Muscle of leg (tissue), 11 donors: ENCODE data around the gene RIMBP2. TPM values are rescaled to one million over a fixed set of nuclear protein-coding genes. Genes with fewer than 3 reads are reported as not detected.

ENCODE experiments used
- DNase-seq: peaks from one replicate; pipeline ENCODE4 v3.0.0; 2013
- H3K27ac ChIP-seq: one replicate; pipeline ENCODE4 v1.5.1; 2013; ENCODE audit warnings: mild to moderate bottlenecking, low read length, control low read depth
- H3K27me3 ChIP-seq: one replicate; pipeline ENCODE4 v1.6.1; 2013; ENCODE audit warnings: low read length; ENCODE audit not compliant: control insufficient read depth, insufficient read depth
- H3K36me3 ChIP-seq: one replicate; pipeline ENCODE4 v1.6.1; 2013; ENCODE audit warnings: low read length; ENCODE audit not compliant: control insufficient read depth, insufficient read depth
- H3K4me1 ChIP-seq: one replicate; pipeline ENCODE4 v1.6.1; 2013; ENCODE audit warnings: low read length; ENCODE audit not compliant: control insufficient read depth, insufficient read depth
- H3K4me3 ChIP-seq: one replicate; pipeline ENCODE4 v1.5.1; 2013; ENCODE audit warnings: low read length, control low read depth
- H3K9me3 ChIP-seq: replicated peaks from 2 replicates; pipeline ENCODE4 v1.6.1; 2013; ENCODE audit warnings: low read depth, low read length; ENCODE audit not compliant: control insufficient read depth
- WGBS: methylation state at CpG from one replicate; pipeline ENCODE4 v1.1.5; 2013; ENCODE audit warnings: missing lambda C conversion rate; ENCODE audit not compliant: insufficient coverage; 5-methylcytosine and 5-hydroxymethylcytosine counted together
- polyA plus RNA-seq, 8 donors: library from polyadenylated mRNA; unstranded; fragments of 120-200 nt; gene quantifications; one replicate each; pipeline versions ENCODE4 v1.2.1 to v1.2.3, GENCODE V29; 2013; ENCODE audit warnings: inconsistent platforms in 1 of 8, low replicate concordance in 1 of 8; ENCODE audit not compliant: insufficient read length in 8 of 8, insufficient read depth in 1 of 8
- total RNA-seq: library from RNA; stranded (reverse); fragments of 120-200 nt; gene quantifications from one replicate; pipeline ENCODE4 v1.2.4, GENCODE V29; 2013

Gene RIMBP2
- total and polyA plus RNA-seq, 9 donors, result 0.46 to 2.1 (median 0.87) TPM

DNA sequence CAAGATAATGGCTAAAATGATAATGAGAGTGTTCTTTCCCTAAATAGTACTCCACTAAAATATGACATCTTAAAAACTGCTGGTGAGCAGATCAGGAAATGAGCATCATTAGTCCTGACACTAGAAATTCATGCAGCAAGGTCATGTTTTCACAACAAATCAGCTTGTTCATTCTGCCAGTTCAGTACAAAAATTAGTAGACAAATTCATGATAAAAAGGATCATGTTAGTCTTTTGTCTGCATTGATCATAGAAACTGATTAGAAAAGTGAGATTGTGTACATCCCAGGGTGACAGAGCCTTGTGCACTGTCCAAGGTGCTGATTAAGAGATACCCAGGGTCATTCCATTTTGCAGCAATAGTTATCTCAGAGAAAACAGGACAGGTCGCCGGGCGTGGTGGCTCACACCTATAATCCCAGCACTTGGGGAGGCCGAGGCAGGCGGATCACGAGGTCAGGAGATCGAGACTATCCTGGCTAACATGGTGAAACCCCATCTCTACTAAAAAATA, 163.6 kb downstream of the RIMBP2 start:
- H3K36me3 ChIP-seq, result no peaks in the 10 kb centered on the region
- no peak overlapping the region for H3K27ac ChIP-seq
- H3K4me3 ChIP-seq, result no peak overlapping the region
- no peaks in the 10 kb centered on the region for H3K27me3 ChIP-seq
- H3K9me3 ChIP-seq, result peaks cover 4% of the 10 kb centered on the region
- peak; percentile 26 for DNase-seq
- WGBS, result no CpG with 5 or more reads among the region's 7 CpGs
- no peaks in the 10 kb centered on the region for H3K4me1 ChIP-seq

DNA sequence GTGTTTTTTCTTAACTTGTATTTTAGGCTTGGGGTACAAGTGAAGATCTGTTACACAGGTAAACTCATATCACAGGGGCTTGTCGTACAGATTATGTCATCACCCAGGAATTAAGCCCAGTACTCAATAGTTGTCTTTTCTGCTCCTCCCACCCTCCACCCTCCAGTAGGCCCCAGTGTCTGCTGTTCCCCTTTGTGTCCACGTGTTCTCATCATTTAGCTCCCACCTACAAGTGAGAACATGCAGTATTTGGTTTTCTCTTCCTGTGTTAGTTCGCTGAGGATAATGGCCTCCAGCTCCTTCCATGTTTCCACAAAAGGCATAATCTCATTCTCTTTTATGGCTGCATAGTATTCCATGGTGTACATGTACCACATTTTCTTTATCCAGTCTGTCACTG, 166.7 kb downstream of the RIMBP2 start:
- H3K27ac ChIP-seq, result no peak overlapping the region
- no peaks in the 10 kb centered on the region for H3K4me1 ChIP-seq
- no peaks in the 10 kb centered on the region for H3K36me3 ChIP-seq
- WGBS, result 58% methylated on average over 2 of the region's 3 CpGs
- no peak for DNase-seq
- H3K27me3 ChIP-seq, result no peaks in the 10 kb centered on the region
- H3K4me3 ChIP-seq, result no peak overlapping the region
- H3K9me3 ChIP-seq, result peaks cover 4% of the 10 kb centered on the region

DNA sequence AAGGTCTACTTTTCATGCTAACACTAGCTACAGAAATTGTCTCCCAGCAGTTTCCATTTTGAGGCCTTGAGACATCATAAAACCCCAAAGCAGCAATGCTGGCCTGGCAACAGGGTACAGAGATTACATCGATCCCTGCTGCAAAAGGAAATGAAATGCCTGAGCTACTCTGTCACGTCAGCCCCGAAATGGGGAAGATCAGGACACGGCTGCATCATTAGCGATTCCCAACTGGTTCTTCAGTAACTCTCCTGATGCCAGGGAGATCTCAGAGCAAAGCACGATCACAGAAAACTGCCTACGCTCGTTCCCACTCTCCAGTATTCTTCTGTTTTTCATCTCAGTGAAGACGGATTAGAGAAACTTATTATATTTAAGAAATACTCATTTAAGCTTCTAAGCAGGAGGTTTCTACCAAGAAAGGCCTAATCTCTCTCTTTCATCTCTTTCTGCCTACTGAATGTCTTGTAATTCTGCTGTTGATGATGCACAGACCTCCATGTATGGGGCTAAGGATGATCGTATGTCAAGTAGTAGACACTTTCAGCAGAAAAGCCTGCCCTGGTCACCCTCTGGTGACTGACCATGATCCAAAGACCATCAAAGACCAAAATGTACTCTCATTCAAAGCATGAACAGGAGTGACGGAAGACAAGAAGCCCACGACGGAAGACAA, 168.5 kb downstream of the RIMBP2 start:
- peaks cover 4% of the 10 kb centered on the region for H3K9me3 ChIP-seq
- H3K27me3 ChIP-seq, result no peaks in the 10 kb centered on the region
- no peak for DNase-seq
- no peaks in the 10 kb centered on the region for H3K4me1 ChIP-seq
- no peak overlapping the region for H3K27ac ChIP-seq
- H3K36me3 ChIP-seq, result no peaks in the 10 kb centered on the region
- 66% methylated on average over 5 of the region's 13 CpGs for WGBS
- no peak overlapping the region for H3K4me3 ChIP-seq

DNA sequence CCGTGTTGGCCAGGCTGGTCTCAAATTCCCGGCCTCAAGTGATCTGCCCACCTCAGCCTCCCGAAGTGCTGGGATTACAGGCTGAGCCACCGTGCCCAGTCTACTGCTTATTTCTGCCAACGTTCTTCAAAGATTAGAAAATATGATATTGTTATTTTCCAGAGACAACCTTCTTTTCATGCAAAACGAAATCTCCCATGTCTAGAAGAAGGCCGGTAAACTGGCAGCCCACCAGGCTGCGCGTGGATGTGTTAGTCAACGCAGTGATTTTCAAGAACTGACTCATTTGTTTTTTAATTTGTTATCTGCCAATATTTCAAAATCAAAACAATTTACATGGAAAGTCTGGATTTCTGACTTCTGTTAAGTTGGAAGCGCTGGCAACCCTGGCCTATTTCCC, 169.6 kb downstream of the RIMBP2 start:
- Histone ChIP-seq H3K9me3 (peaks cover 4% of the 10 kb centered on the region), H3K27me3 (no peaks in the 10 kb centered on the region), H3K27ac (no peak overlapping the region), H3K4me3 (no peak overlapping the region), H3K36me3 (no peaks in the 10 kb centered on the region), H3K4me1 (no peaks in the 10 kb centered on the region)
- no peak for DNase-seq
- no CpG with 5 or more reads among the region's 11 CpGs for WGBS

DNA sequence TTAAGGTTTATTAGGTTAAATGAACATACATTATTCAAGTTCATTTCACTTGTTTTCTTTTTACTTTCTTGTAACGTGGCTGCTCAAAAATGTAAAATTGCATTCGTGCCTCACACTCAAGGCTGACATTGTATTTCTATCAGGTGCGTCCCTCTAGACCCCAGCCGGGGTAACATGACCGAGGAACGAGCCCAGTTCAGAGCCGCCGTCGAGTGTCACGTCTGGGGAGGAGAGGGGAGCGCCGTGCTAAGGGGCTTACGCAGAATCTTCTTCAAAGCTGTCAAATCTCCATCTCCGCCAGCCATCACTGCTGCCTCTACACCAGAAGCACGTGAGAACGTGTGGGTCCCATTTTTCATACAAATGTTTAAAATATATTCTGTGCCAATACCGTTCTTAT, 170.6 kb downstream of the RIMBP2 start:
- Histone ChIP-seq H3K4me1 (no peaks in the 10 kb centered on the region), H3K27me3 (no peaks in the 10 kb centered on the region), H3K36me3 (no peaks in the 10 kb centered on the region), H3K9me3 (no peaks in the 10 kb centered on the region), H3K27ac (no peak overlapping the region), H3K4me3 (no peak overlapping the region)
- no peak for DNase-seq
- WGBS, result 36% methylated on average over 6 of the region's 17 CpGs

DNA sequence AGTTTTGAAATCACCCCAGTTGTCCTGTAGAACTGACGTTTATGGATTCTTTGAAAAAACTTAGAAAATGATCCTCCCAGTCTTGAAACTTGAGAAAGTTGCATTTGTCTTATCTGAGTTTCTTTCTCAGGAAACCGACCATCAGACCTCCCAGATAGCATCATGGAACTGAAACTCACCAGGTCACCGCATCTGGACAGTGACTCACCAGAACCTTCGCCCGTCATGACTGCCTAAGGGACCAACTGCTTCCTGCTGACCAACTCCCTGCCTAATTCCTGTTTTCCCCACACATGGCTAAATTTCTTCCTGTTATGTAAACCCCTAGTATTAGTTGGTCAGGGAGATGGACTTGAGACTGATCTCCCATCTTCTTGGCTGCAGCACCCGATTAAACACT, 175.7 kb downstream of the RIMBP2 start:
- H3K4me1 ChIP-seq, result no peaks in the 10 kb centered on the region
- H3K36me3 ChIP-seq, result no peaks in the 10 kb centered on the region
- no peak overlapping the region for H3K4me3 ChIP-seq
- no peak overlapping the region for H3K27ac ChIP-seq
- DNase-seq, result no peak
- WGBS, result 82% methylated on average over 4 of the region's 6 CpGs
- no peaks in the 10 kb centered on the region for H3K9me3 ChIP-seq
- H3K27me3 ChIP-seq, result no peaks in the 10 kb centered on the region

DNA sequence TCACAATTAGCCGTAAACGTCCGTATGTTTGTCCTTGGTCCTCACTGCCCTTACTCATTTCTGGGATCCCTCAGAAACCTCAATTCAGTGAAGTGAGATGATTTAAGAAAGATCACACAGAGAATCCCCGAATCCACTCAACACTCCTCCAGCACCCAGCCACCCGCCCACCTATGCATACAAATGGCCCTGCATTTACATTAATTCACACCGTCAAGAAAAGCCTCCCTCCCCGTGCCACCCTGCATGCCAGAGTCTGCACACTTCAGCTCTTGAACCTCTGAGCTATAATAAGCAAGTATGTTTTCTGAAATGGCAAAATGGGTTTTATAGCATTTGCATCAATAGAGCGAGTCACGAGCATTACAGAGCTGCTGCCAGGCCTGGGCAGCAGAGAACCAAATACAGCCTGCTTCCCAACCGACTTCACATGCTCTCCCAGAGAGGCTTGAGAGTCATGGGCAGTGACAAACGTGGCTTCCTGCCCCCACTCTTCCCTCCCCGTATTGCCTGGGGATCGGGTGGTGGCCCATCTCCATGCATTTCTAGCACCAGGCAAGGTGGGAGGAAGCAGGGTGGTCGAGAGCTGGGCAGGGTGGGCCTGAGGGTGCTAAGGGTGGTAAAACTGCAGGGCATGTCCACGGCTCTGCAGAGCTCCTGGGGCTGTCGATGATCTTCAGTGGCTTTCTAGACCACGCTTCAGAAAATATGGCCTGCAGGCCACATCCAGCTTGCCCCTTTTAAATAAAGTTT, 177.6 kb downstream of the RIMBP2 start:
- no peaks in the 10 kb centered on the region for H3K36me3 ChIP-seq
- no peak overlapping the region for H3K4me3 ChIP-seq
- DNase-seq, result no peak
- 38% methylated on average over 7 of the region's 17 CpGs for WGBS
- H3K4me1 ChIP-seq, result no peaks in the 10 kb centered on the region
- H3K27me3 ChIP-seq, result no peaks in the 10 kb centered on the region
- H3K9me3 ChIP-seq, result no peaks in the 10 kb centered on the region
- no peak overlapping the region for H3K27ac ChIP-seq

DNA sequence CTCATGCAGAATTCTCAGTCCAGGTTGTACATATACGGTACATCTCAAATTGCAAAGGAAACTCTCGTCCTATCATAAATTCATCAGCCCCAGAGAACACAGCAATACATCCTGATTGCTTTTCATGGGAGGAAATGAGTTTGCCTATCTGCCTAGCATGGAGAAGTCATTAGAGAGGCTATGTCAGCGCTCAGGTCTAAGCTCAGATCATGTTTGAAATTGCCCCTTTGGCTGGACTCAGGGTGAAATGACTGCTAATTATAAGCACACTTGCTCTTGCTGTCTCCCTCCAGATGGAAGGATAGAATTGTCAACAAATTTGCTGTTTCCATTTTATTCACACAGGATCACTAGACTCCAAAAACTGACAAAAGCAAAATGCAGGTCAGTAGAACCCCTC, 178.4 kb downstream of the RIMBP2 start:
- H3K9me3 ChIP-seq, result no peaks in the 10 kb centered on the region
- H3K27me3 ChIP-seq, result no peaks in the 10 kb centered on the region
- WGBS, result no CpG with 5 or more reads among the region's 3 CpGs
- DNase-seq, result no peak
- no peak overlapping the region for H3K4me3 ChIP-seq
- H3K27ac ChIP-seq, result no peak overlapping the region
- H3K36me3 ChIP-seq, result no peaks in the 10 kb centered on the region
- H3K4me1 ChIP-seq, result no peaks in the 10 kb centered on the region

DNA sequence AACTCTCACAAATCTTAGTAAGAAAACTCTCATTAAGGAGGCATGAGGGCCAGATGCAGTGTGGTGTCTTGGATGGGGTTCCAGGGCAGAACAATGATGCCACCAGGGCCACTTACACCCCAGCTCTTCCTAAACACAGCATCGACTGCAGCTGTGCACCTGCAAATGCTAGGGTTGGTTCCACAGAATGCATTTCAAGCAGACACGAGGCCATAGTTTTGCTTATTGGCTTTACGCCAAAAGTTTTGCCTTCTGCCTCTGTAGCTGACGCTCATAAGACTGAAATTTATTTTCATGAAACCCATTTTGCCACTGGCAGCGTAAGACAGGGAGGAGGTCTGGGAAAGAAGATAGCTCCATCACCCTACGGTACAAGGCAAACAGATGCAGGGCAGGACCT, 179.0 kb downstream of the RIMBP2 start:
- Histone ChIP-seq H3K9me3 (no peaks in the 10 kb centered on the region), H3K4me1 (no peaks in the 10 kb centered on the region), H3K27ac (no peak overlapping the region), H3K4me3 (no peak overlapping the region), H3K27me3 (no peaks in the 10 kb centered on the region), H3K36me3 (no peaks in the 10 kb centered on the region)
- WGBS, result 37% methylated on average over 5 of the region's 6 CpGs
- DNase-seq, result no peak

DNA sequence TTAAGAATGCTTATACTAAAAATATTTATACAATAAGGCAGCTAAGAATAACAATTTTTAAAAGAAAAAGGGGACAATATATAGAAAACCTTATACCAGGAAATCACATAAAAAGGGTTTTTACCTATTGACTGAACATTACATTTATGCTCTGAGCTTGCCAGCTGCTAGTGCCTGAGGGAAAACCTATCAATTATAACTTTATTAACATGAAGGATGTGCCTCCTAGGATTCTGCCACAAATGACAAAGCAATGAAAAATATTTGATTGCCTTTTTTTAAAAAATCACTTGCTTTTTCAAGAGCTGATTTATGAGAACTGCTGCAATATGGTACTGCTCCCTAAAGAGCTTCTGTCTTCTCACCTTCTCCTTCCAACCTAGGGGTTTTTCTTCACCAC, 185.7 kb downstream of the RIMBP2 start:
- Histone ChIP-seq H3K4me1 (no peaks in the 10 kb centered on the region), H3K27me3 (no peaks in the 10 kb centered on the region), H3K9me3 (no peaks in the 10 kb centered on the region), H3K36me3 (no peaks in the 10 kb centered on the region), H3K4me3 (no peak overlapping the region), H3K27ac (no peak overlapping the region)
- no peak for DNase-seq
